WI38 (cell line): ENCODE results near the gene RETSAT.

ENCODE experiments used
- H3K4me3 ChIP-seq: 2 replicates; pipeline ENCODE4 v1.5.1; 2011; ENCODE audit warnings: low read depth, mild to moderate bottlenecking, control low read depth, low read length
- CTCF ChIP-seq: IDR thresholded peaks from 2 replicates; pipeline ENCODE4 v1.5.1; 2012; ENCODE audit warnings: low read depth, mild to moderate bottlenecking, control low read depth, low read length

The RETSAT gene

GRCh38 chr2:85309699-85310321 is 44.5 kb downstream of the RETSAT start:
- TF ChIP-seq CTCF = no peak
- no peak overlapping the region for H3K4me3 ChIP-seq

- no peak for TF ChIP-seq CTCF
- no peak overlapping the region for H3K4me3 ChIP-seq
Observed at GRCh38 chr2:85308896-85309555, 45.3 kb downstream of the RETSAT start.

- H3K4me3 ChIP-seq = no peak overlapping the region
- no peak for TF ChIP-seq CTCF
Observed at GRCh38 chr2:85308201-85308600, 46.1 kb downstream of the RETSAT start.

- no peak for TF ChIP-seq CTCF
Observed at GRCh38 chr2:85307527-85307897, 46.8 kb downstream of the RETSAT start.

GRCh38 chr2:85303780-85304531 is 50.4 kb downstream of the RETSAT start:
- no peak overlapping the region for H3K4me3 ChIP-seq
- no peak for TF ChIP-seq CTCF

More at GRCh38 chr2:85307527-85307897, 46.8 kb downstream of the RETSAT start:
- no peak overlapping the region for H3K4me3 ChIP-seq

GRCh38 chr2:85302121-85302520 is 52.2 kb downstream of the RETSAT start:
- TF ChIP-seq CTCF = no peak

More at GRCh38 chr2:85302121-85302520, 52.2 kb downstream of the RETSAT start:
- no peak overlapping the region for H3K4me3 ChIP-seq
